SK-N-MC (cell line): ENCODE results near the gene DSCAM.

Source experiments
- EZH2 ChIP-seq: fragments of 200-600 bp; sonication (generic); IDR thresholded peaks from one replicate; pipeline ENCODE4 v1.6.1; 2017; ENCODE audit warnings: antibody characterized with exemption
- POLR2AphosphoS5 ChIP-seq: IDR thresholded peaks from 2 replicates; pipeline ENCODE4 v1.6.1; 2012; ENCODE audit warnings: mild to moderate bottlenecking, low read depth, low read length, borderline replicate concordance

DNA sequence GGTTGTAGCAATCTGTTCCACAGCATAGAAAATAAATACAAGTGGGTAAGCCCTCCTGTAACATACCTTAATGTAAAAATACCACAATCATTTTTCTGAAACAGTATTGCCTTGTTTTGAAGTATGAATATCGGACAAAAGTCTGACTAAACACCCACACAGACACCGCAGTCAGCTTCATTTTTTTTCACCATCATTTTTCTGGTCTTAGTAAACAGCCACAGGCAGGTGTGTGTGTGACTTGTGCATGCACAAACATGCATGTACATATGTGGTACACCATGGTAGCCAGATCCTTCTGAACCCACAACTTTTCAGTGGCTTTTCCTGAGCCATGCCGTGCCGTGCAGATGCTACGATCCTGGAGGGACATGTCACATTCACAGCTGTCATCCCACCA is 718.1 kb downstream of the DSCAM start:
- TF ChIP-seq POLR2AphosphoS5 (no peak), EZH2 (no peak)
